PC-9 (cell line): ENCODE results near the gene ZNF701. TPM values are rescaled to one million over a fixed set of nuclear protein-coding genes. Genes with fewer than 3 reads are reported as not detected.

Experiments used
- BruUV-seq: library from RNA; stranded (reverse); fragments of 400-500 nt; replicated peaks from 2 replicates; lab custom pipeline; 2021; lab: Mats Ljungman, UMichigan
- CTCF ChIA-PET: fragments of 300-600 bp; sonication (Branson Sonifier 250); formaldehyde crosslinking; loops from one replicate; lab custom pipeline; 2022; ENCODE audit warnings: antibody characterized with exemption; lab: Charles Lee
- POLR2A ChIA-PET: fragments of 300-600 bp; sonication (Branson Sonifier 250); formaldehyde crosslinking; loops from one replicate; lab custom pipeline; 2022; ENCODE audit warnings: antibody characterized with exemption; ENCODE audit not compliant: unreplicated experiment; lab: Charles Lee
- DNase-seq, 2 experiments: peaks; one replicate each; pipeline versions ENCODE4 v3.0.0 to v3.0.0-alpha.2; 2015 to 2022; ENCODE audit warnings: mixed read lengths in 1 of 2
- H2AFZ ChIP-seq: fragments of 200-600 bp; sonication (generic); 2 replicates; pipeline ENCODE4 v1.8.1; 2017; ENCODE audit warnings: antibody characterized with exemption
- H3F3A ChIP-seq: fragments of 200-600 bp; sonication (generic); 2 replicates; pipeline ENCODE4 v1.8.1; 2017; ENCODE audit warnings: antibody characterized with exemption, mild to moderate bottlenecking, low read depth; ENCODE audit not compliant: insufficient read depth
- H3K27ac ChIP-seq: fragments of 200-600 bp; sonication (generic); 2 replicates; pipeline ENCODE4 v1.6.1; 2016; ENCODE audit warnings: mixed run types
- H3K27me3 ChIP-seq: fragments of 200-600 bp; sonication (generic); 2 replicates; pipeline ENCODE4 v1.6.1; 2016; ENCODE audit warnings: low read depth, mixed run types; ENCODE audit not compliant: insufficient read depth
- H3K36me3 ChIP-seq: fragments of 200-600 bp; sonication (generic); 2 replicates; pipeline ENCODE4 v1.6.1; 2016; ENCODE audit warnings: low read depth, mixed run types
- H3K4me1 ChIP-seq: fragments of 200-600 bp; sonication (generic); replicated peaks from 2 replicates; pipeline ENCODE4 v1.6.1; 2016; ENCODE audit warnings: mixed run types; ENCODE audit not compliant: insufficient read depth
- H3K4me2 ChIP-seq: fragments of 200-600 bp; sonication (generic); 2 replicates; pipeline ENCODE4 v1.6.1; 2017; ENCODE audit warnings: mixed run types
- H3K4me3 ChIP-seq: fragments of 200-600 bp; sonication (generic); 2 replicates; pipeline ENCODE4 v1.6.1; 2016; ENCODE audit warnings: mixed run types
- H3K79me2 ChIP-seq: fragments of 200-600 bp; sonication (generic); 2 replicates; pipeline ENCODE4 v1.6.1; 2017; ENCODE audit warnings: low read depth, mixed run types
- H3K9me2 ChIP-seq: fragments of 200-600 bp; sonication (generic); 2 replicates; pipeline ENCODE4 v1.8.1; 2017; ENCODE audit warnings: mild to moderate bottlenecking; ENCODE audit not compliant: insufficient read depth
- H3K9me3 ChIP-seq: fragments of 200-600 bp; sonication (generic); 2 replicates; pipeline ENCODE4 v1.8.1; 2016; ENCODE audit warnings: low read depth; ENCODE audit not compliant: insufficient read depth
- H4K20me1 ChIP-seq: fragments of 200-600 bp; sonication (generic); 2 replicates; pipeline ENCODE4 v1.8.1; 2017; ENCODE audit not compliant: insufficient read depth
- CTCF ChIP-seq: fragments of 200-600 bp; sonication (generic); conservative IDR thresholded peaks from 2 replicates; pipeline ENCODE4 v1.6.1; 2017; ENCODE audit warnings: mixed run types, antibody characterized with exemption, mild to moderate bottlenecking, moderate library complexity
- EZH2 ChIP-seq: fragments of 200-600 bp; sonication (generic); IDR thresholded peaks from 2 replicates; pipeline ENCODE4 v1.8.0; 2017; ENCODE audit warnings: antibody characterized with exemption, low read depth
- intact Hi-C: fragments of 100-400 bp; cut with micrococcal nuclease; formaldehyde crosslinking; loops from one replicate; pipeline ENCODE4 v1.10.0; 2022; ENCODE audit not compliant: unreplicated experiment
- total RNA-seq: library from RNA; stranded (reverse); gene quantifications from 2 replicates; pipeline ENCODE4 v1.2.3, GENCODE V29; 2021

Gene ZNF701
- total RNA-seq, 1 experiment from 2014 or later, result 24.2 TPM

- TF ChIP-seq EZH2 (no peak), CTCF (no peak)
- POLR2A ChIA-PET, result no interaction called here
- TSS peak; percentile 7 for BruUV-seq
These were observed 33.6 kb downstream of the ZNF701 start for GRCh38 chr19:52603558-52604207.

GRCh38 chr19:52613299-52613906, 43.3 kb downstream of the ZNF701 start:
- TF ChIP-seq EZH2, result no peak
- TF ChIP-seq CTCF, result no peak
- intact Hi-C loops, result no loop called here
- no peaks in the 10 kb centered on the region for H3K9me2 ChIP-seq
- no peak overlapping the region for H3K4me2 ChIP-seq
- H3K4me1 ChIP-seq, result no peaks in the 10 kb centered on the region
- peaks cover 86% of the 10 kb centered on the region for H3K9me3 ChIP-seq
- H3K4me3 ChIP-seq, result no peak overlapping the region
- ChIA-PET POLR2A (no interaction called here), CTCF (no interaction called here)
- no peak for DNase-seq
- H3K79me2 ChIP-seq, result no peaks in the 10 kb centered on the region
- H3K27me3 ChIP-seq, result no peaks in the 10 kb centered on the region
- no peak overlapping the region for H2AFZ ChIP-seq
- H4K20me1 ChIP-seq, result no peaks in the 10 kb centered on the region
- peaks cover 47% of the 10 kb centered on the region for H3K36me3 ChIP-seq
- no peak overlapping the region for H3K27ac ChIP-seq
- H3F3A ChIP-seq, result no peaks in the 10 kb centered on the region
- BruUV-seq, result no TSS peak

More at GRCh38 chr19:52603558-52604207, 33.6 kb downstream of the ZNF701 start:
- CTCF ChIA-PET, result no interaction called here
- no peaks in the 10 kb centered on the region for H4K20me1 ChIP-seq
- H3K9me2 ChIP-seq, result no peaks in the 10 kb centered on the region
- H3K27ac ChIP-seq, result no peak overlapping the region
- no peaks in the 10 kb centered on the region; the same call in 1 of the 2 replicates for H3K4me1 ChIP-seq
- no peaks in the 10 kb centered on the region for H3K27me3 ChIP-seq
- peaks cover 38% of the 10 kb centered on the region for H3K9me3 ChIP-seq
- H3K4me2 ChIP-seq, result no peak overlapping the region
- H3F3A ChIP-seq, result 0 out of 2 replicates have a peak, but pooled peaks cover 4% of the 10 kb centered on the region
- no peaks in the 10 kb centered on the region for H3K79me2 ChIP-seq
- no peaks in the 10 kb centered on the region for H3K36me3 ChIP-seq
- no peak overlapping the region for H3K4me3 ChIP-seq
- intact Hi-C loops, result loop anchor here (5.0 kb wide), 1 partner anchor 916 kb away; no protein-coding TSS in a partner anchor
- no peak for DNase-seq
- no peak overlapping the region for H2AFZ ChIP-seq

GRCh38 chr19:52621376-52621775, 51.3 kb downstream of the ZNF701 start:
- Histone ChIP-seq H3K4me2 (no peak overlapping the region), H3K27me3 (no peaks in the 10 kb centered on the region), H3F3A (no peaks in the 10 kb centered on the region), H2AFZ (no peak overlapping the region), H3K27ac (no peak overlapping the region), H3K79me2 (no peaks in the 10 kb centered on the region), H3K9me2 (no peaks in the 10 kb centered on the region), H3K36me3 (peaks cover 14% of the 10 kb centered on the region), H3K4me1 (no peaks in the 10 kb centered on the region), H4K20me1 (no peaks in the 10 kb centered on the region), H3K9me3 (peaks cover 18% of the 10 kb centered on the region), H3K4me3 (no peak overlapping the region)
- ChIA-PET POLR2A (no interaction called here), CTCF (no interaction called here)
- intact Hi-C loops, result no loop called here
- no TSS peak for BruUV-seq
- TF ChIP-seq EZH2 (no peak), CTCF (no peak)
- no peak for DNase-seq
